Heart left ventricle (tissue), 16 donors: ENCODE data around the gene NCOA3. TPM values are rescaled to one million over a fixed set of nuclear protein-coding genes. Genes with fewer than 3 reads are reported as not detected.

Experiments used
- ATAC-seq, 4 donors: fragments of 200-7000 bp; cut with Tn5 transposase; one replicate each; pipeline ENCODE4 v1.9.1; 2020 to 2022; ENCODE audit warnings: moderate library complexity in 4 of 4, mild to moderate bottlenecking in 3 of 4, moderate number of reproducible peaks in 1 of 4
- DNase-seq, 5 donors: peaks; one replicate each; pipeline ENCODE4 v3.0.0-alpha.2; 2020
- H3K27ac ChIP-seq, 12 donors: fragments of 200-600 bp; sonication (generic) in 4 of 12; one replicate each; pipeline versions ENCODE4 v1.5.0 to v1.8.0; 2016 to 2022; ENCODE audit warnings: mild to moderate bottlenecking in 2 of 12
- H3K27me3 ChIP-seq, 9 donors: fragments of 200-600 bp; sonication (generic) in 2 of 9; one replicate each; pipeline versions ENCODE4 v1.5.1 to v1.8.0; 2016 to 2022; ENCODE audit warnings: mild to moderate bottlenecking in 3 of 9
- H3K36me3 ChIP-seq, 9 donors: fragments of 200-600 bp; sonication (generic) in 2 of 9; one replicate each; pipeline versions ENCODE4 v1.5.0 to v1.8.0; 2018 to 2022; ENCODE audit warnings: mild to moderate bottlenecking in 2 of 9
- H3K4me1 ChIP-seq, 12 donors: fragments of 200-600 bp; sonication (generic) in 4 of 12; one replicate each; pipeline versions ENCODE4 v1.5.0 to v1.8.0; 2016 to 2022; ENCODE audit warnings: mild to moderate bottlenecking in 3 of 12
- H3K4me3 ChIP-seq, 12 donors: fragments of 200-600 bp; sonication (generic) in 4 of 12; one replicate each; pipeline versions ENCODE4 v1.5.0 to v1.8.0; 2017 to 2022; ENCODE audit warnings: mild to moderate bottlenecking in 9 of 12, moderate library complexity in 4 of 12
- H3K9me3 ChIP-seq, 12 donors: fragments of 200-600 bp; sonication (generic) in 4 of 12; one replicate each; pipeline versions ENCODE4 v1.5.0 to v1.8.0; 2016 to 2022; ENCODE audit warnings: mild to moderate bottlenecking in 1 of 12
- CTCF ChIP-seq, 12 donors: fragments of 200-600 bp; sonication (generic) in 4 of 12; IDR thresholded peaks; one replicate each; pipeline versions ENCODE4 v1.5.0 to v1.8.0; 2018 to 2022; ENCODE audit warnings: antibody characterized with exemption in 12 of 12, mild to moderate bottlenecking in 5 of 12
- POLR2A ChIP-seq, 2 donors: fragments of 450-650 bp; IDR thresholded peaks; one replicate each; pipeline ENCODE4 v1.6.1; 2017; ENCODE audit warnings: antibody characterized with exemption in 2 of 2, mild to moderate bottlenecking in 2 of 2, moderate library complexity in 2 of 2
- WGBS, 4 donors: extraction: QIAGEN DNeasy Blood & Tissue Kit in 2 of 4; methylation state at CpG; one replicate each; pipeline versions ENCODE4 v1.1.5 to v1.1.7; 2013 to 2018; 5-methylcytosine and 5-hydroxymethylcytosine counted together
- intact Hi-C, 10 donors: fragments of 100-400 bp; cut with DNase I; formaldehyde crosslinking; loops; one replicate each; pipeline versions ENCODE4 v1.11.1 to v1.14.2; 2022
- polyA plus RNA-seq, 2 donors: library from polyadenylated mRNA; stranded (reverse); fragments of 200-250 nt; gene quantifications; one replicate each; pipeline ENCODE4 v1.2.3, GENCODE V29; 2013
- total RNA-seq, 9 donors: library from RNA; depleted of rRNA in 2 of 9; stranded (reverse); fragments of >200 nt in 2 of 9; fragmentation: NEBNext Ultra II Directional in 3 of 9; extraction: Animal tissue kit (Norgen Biotek cat#: 25700) in 3 of 9; gene quantifications; one replicate each; pipeline versions ENCODE4 v1.1.0 to v1.2.4, GENCODE V29; 2016 to 2023
- donor health status: ischemic (EF 13 %, LVEDD 7.1; RV severe dilation, severe dysfunction).
- donor health status: healthy with polysubstance abuse.
- donor health status: DM: no; HTN: yes; CAD: no.
- donor health status: DM: no; HTN: no; CAD: no.
- donor health status: ischemic (EF 25% LVEDD 6.9; RV normal size, moderate dysfunction).
- donor health status: ischemic (EF 25% LVEDD 5.7; RV mildly dilated, moderate dysfunction).
- donor health status: healthy.
- donor health status: DM: yes; HTN: yes; CAD: no.
- donor health status: ischemic (EF 35%, LVEDD 5.7; RV mildly dilated, moderate dysfunction).
- donor health status: nonischemic (EF 11% LVEDD 7.7; RV severe dilation, severe dysfunction).
- donor health status: DM: yes; HTN: yes; CAD: no.
- donor health status: PGD.
- donor health status: ischemic (EF 29% LVEDD 5.4; RV normal size, mild dysfunction).
- donor health status: nonischemic (EF 23%, LVEDD 6.1; RV moderate dilation, normal function).

Gene NCOA3
- total and polyA plus RNA-seq, 11 donors, result 6.7 to 39.3 (median 25.3) TPM

GRCh38 chr20:47672886-47673670 lies 171.4 kb downstream of the NCOA3 start:
- Histone ChIP-seq H3K27ac (no peak overlapping the region), H3K9me3 (no peaks in the 10 kb centered on the region), H3K36me3 (peaks cover 0 to 37% (median 12%) of the 10 kb centered on the region in 9 donors), H3K4me1 (no peaks in the 10 kb centered on the region), H3K27me3 (no peaks in the 10 kb centered on the region), H3K4me3 (no peak overlapping the region)
- DNase-seq, result no peak
- no peak for ATAC-seq
- intact Hi-C loops, result loop anchor here in 1 of 10 donors (10.0 kb wide), 1 partner anchor 112 kb away; the partner anchor contains the start of gene SULF2
- TF ChIP-seq CTCF (IDR thresholded peaks at IDR 0.05) (no peak), POLR2A (IDR thresholded peaks at IDR 0.05) (no peak)
- 95 to 97% (median 96%) methylated on average over 16 of the region's 16 CpGs for WGBS, 4 donors

GRCh38 chr20:47673671-47673955 lies 171.9 kb downstream of the NCOA3 start:
- intact Hi-C loops, result loop anchor here in 1 of 10 donors (10.0 kb wide), 1 partner anchor 111 kb away; the partner anchor contains the start of gene SULF2
- no peaks in the 10 kb centered on the region for H3K9me3 ChIP-seq
- TF ChIP-seq CTCF (IDR thresholded peaks at IDR 0.05) (no peak), POLR2A (IDR thresholded peaks at IDR 0.05) (no peak)
- no peak overlapping the region for H3K4me3 ChIP-seq
- peaks cover 0 to 37% (median 12%) of the 10 kb centered on the region in 9 donors for H3K36me3 ChIP-seq
- ATAC-seq, result no peak
- WGBS, 4 donors, result 95 to 99% (median 98%) methylated on average over 6 of the region's 6 CpGs
- no peak for DNase-seq
- H3K27ac ChIP-seq, result no peak overlapping the region
- no peaks in the 10 kb centered on the region for H3K27me3 ChIP-seq
- no peaks in the 10 kb centered on the region for H3K4me1 ChIP-seq

GRCh38 chr20:47674145-47674544 lies 172.5 kb downstream of the NCOA3 start:
- Histone ChIP-seq H3K27me3 (no peaks in the 10 kb centered on the region), H3K4me1 (peaks cover 0 to 3% (median 0%) of the 10 kb centered on the region in 12 donors), H3K36me3 (peaks cover 0 to 37% (median 12%) of the 10 kb centered on the region in 9 donors), H3K4me3 (no peak overlapping the region), H3K27ac (no peak overlapping the region), H3K9me3 (no peaks in the 10 kb centered on the region)
- 95 to 98% (median 96%) methylated on average over 10 to 15 of the region's 15 CpGs for WGBS, 4 donors
- TF ChIP-seq CTCF (IDR thresholded peaks at IDR 0.05), result no peak
- TF ChIP-seq POLR2A (IDR thresholded peaks at IDR 0.05), result no peak
- ATAC-seq (no peak), DNase-seq (no peak)
- intact Hi-C loops, result loop anchor here in 1 of 10 donors (10.0 kb wide), 1 partner anchor 111 kb away; the partner anchor contains the start of gene SULF2

GRCh38 chr20:47674686-47675085 lies 173.0 kb downstream of the NCOA3 start:
- no peaks in the 10 kb centered on the region for H3K9me3 ChIP-seq
- intact Hi-C loops, result loop anchor here in 8 of 10 donors (5.0 to 10.0 kb wide), 5 partner anchors 53 to 948 kb away; partner anchors contain the start of gene SULF2 (in 2 of the 8)

More at GRCh38 chr20:47674686-47675085, 173.0 kb downstream of the NCOA3 start:
- no peaks in the 10 kb centered on the region for H3K27me3 ChIP-seq
- H3K4me3 ChIP-seq, result no peak overlapping the region
- no peak for TF ChIP-seq CTCF (IDR thresholded peaks at IDR 0.05)
- no peak for TF ChIP-seq POLR2A (IDR thresholded peaks at IDR 0.05)
- WGBS, 4 donors, result 73 to 94% (median 90%) methylated on average over 5 to 14 of the region's 14 CpGs
- H3K4me1 ChIP-seq, result peaks cover 0 to 6% (median 0%) of the 10 kb centered on the region in 12 donors
- no peak overlapping the region for H3K27ac ChIP-seq
- DNase-seq, result no peak
- ATAC-seq, result no peak
- H3K36me3 ChIP-seq, result peaks cover 0 to 35% (median 12%) of the 10 kb centered on the region in 9 donors
